SKM-1 (cell line): Measurements from ENCODE around the gene MTMR12.
"Not testable (repeated sequence)": the region's sequence is repeated elsewhere in the genome, so short reads cannot be mapped to it uniquely, and the experiment has no call there.

ENCODE experiments used
- DNase-seq: peaks from one replicate; lab custom pipeline; 2025; ENCODE audit not compliant: unreplicated experiment; lab: John Stamatoyannopoulos, UW

Gene MTMR12

GRCh38 chr5:32301891-32302290, 10.8 kb downstream of the MTMR12 start:
- no peak for DNase-seq

DNA sequence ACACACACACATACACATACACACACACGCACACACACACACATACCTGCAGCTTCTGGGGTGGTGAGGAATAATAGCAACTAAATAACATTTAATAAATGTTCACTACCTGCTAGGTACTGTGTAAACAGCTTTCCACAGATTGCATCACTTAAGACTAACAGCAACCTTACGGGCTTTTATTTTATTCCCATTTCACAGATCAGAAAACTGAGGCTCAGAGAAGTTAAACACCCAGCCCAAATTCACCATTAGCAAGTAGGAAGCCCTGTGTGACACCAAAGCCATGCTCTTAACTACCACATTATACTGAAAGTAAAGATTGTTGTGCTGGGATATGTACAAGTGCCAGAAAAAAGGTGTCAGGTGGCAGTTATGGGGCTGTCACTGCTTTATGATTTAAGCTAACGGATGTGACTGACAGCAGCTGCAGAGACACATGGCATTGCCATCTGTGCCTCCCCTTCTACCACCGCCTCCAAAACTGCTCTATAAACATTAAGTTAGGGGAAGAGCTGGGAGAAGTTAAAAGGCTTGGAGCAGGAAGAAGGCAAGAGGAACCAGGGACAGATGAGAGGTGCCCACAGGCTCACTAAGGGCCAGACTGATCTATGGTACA, 13.6 kb downstream of the MTMR12 start:
- no peak for DNase-seq

- no peak for DNase-seq
These were observed 14.7 kb downstream of the MTMR12 start for GRCh38 chr5:32298059-32298415.

DNA sequence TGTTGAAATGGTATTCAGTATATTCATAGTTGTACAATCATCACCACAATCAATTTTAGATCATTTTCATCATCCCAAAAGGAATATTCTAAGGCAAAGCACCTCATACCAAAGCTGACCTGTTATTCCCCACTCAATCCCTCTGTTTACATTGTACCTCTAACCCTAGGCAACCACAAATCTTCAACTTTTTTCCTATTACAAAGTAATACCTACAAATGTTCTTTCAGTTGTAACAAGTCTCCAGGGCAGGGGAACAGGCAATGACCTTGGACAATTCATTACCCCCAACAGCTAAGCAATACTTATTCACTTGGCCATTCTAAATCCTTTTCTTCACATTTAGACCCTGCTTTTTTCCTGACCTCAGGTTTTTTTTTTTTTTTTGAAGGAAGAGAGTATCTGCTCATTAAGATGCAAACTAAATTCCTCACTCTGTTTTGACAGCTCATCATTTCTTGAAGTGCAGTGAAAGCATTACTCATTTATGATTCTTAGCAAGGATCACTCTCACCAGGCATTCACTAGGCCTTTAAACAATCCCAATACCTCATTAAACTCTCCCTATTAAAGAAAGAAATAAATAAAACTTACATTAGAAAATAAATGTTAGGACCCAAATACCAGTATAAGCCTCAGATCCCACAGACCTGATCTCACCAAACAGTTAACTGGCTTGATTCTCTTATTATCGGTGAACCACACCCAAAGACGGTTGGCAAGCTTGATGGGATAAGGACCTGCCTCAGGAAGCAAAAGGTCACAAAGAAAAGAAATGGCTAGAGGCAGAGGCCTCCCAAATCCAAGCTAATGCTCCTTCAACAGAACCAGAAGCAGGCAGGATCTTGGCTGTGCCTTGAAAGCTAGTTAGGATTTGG, 15.3 kb downstream of the MTMR12 start:
- no peak for DNase-seq

- DNase-seq: not testable (repeated sequence)
These were observed 16.6 kb downstream of the MTMR12 start for GRCh38 chr5:32295966-32296772.

- DNase-seq: no peak
These were observed 21.1 kb downstream of the MTMR12 start for GRCh38 chr5:32291591-32291990.

DNA sequence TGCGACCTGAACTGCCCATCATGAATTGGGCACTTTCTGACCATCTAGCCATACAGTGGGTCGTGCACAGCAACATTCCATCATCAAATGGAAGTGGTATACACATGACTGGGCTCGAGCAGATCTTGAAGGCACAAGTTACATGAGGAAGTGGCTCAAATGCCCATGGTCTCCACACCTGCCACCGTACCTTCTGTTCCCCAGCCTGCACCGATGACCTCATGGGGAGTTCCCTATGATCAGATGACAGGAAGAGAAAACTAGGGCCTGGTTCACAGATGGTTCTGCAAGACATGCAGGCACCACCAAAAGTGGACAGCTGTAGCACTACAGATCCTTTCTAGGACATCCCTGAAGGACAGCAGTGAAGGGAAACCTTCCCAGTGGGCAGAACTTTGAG, 21.8 kb downstream of the MTMR12 start:
- DNase-seq: no peak

- not testable (repeated sequence) for DNase-seq
These were observed 22.2 kb downstream of the MTMR12 start for GRCh38 chr5:32290501-32290900.

- not testable (repeated sequence) for DNase-seq
These were observed 22.8 kb downstream of the MTMR12 start for GRCh38 chr5:32289986-32290385.

DNA sequence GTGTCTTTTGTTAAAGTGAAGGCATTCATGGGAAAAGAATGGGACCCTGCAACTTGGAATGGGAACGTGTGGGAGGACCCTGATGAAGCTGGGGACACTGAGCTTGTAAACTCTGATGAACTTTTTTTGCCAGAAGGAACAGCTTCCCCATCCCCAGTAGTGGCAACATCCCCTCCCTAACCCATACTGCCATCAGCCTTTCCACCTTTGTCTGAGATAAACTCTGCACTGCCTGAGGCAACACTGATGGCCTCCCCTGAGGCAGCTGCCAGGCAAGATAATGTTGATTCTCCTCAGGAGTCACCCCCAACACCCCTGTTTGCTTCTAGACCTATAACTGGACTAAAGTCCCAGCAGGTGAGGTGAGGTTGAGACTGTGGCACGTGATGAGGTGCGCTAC, 24.6 kb downstream of the MTMR12 start:
- DNase-seq: not testable (repeated sequence)

DNA sequence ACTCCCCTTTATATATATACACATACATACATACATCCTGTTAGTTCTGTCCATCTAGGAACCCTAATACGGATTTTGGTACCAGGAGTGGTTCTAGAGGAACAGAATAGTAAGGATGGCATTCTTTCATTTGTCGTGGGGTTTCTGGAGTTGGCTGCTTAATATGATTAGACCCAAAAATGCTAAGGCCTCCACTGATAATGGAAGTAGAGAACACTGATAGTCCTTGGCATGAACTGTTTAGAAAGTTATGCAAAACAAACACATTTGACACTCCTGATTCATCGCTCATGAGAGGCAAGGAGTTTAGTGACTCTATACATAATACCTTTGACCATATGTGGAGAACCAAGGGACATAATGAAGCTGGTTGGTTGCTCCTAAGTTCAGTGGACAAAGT, 25.2 kb downstream of the MTMR12 start:
- not testable (repeated sequence) for DNase-seq

DNA sequence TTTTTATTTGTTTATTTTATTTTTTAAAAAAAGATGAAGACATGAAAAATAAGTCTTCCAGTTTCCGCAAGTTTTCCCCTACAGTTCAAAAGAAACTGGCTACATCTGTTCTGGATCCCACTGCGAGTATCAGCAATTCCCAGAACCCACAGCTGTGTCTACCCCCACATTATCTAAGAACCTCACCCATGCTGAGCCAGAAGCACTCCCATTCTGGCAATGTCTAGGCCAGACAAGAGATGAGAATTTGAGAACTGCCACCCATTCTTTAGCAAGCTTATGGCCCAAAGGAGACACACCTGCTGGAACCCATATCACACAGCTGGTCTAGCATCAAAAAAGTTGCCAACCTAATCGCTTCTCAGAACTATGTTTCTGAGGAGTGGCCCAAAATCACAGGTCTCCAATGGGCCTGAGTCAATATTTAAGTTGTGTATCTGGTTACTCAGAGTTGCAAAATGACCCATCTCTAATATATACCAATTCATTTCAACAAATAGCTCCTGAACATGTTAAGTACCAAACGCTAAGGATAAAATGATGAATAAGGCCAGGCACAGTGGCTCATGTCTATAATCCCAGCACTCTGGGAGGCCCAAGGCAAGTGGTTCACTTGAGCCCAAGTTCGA, 27.1 kb downstream of the MTMR12 start:
- DNase-seq: no peak

GRCh38 chr5:32283539-32284377, 29.0 kb downstream of the MTMR12 start:
- DNase-seq: no peak

DNA sequence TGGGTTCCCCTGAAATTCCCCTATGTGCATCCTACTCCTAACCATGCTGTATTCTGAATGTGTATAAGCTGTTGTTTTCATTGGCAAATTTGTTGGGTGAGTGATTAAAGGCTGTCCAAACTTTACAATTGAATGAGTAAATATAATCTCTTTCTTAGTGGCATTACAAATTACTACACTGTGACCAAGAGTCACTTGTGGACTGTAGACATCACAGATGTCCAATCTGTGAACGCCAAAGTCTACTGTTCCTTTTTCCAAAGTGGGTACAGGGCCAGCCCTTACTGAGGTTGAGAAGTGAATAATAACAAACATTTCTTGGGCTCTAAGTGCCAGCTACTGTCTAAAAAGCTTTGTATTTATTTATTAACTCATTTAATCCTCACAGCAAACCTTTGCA, 29.7 kb downstream of the MTMR12 start:
- DNase-seq: no peak

DNA sequence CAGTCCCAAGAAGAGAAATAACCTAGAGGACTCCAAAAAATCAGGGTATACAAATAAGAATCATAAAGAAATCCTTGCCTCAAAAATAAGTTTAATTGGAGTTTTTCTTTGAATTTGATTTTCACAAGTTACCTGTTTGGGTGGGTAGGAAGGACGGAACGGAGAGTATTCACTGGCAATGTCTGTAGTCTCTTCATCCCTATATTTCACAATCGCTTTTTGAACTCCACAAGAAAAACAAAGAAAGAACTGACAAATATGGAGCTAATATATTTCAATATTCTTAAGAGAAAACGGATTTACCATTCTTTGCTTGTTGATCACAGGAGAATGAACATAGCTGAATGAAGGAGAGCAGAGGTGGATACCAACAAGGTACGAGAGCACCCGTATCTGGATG, 30.1 kb downstream of the MTMR12 start:
- no peak for DNase-seq

GRCh38 chr5:32281378-32282133, 31.2 kb downstream of the MTMR12 start:
- DNase-seq: not testable (repeated sequence)

GRCh38 chr5:32280656-32281081, 32.1 kb downstream of the MTMR12 start:
- DNase-seq: no peak

DNA sequence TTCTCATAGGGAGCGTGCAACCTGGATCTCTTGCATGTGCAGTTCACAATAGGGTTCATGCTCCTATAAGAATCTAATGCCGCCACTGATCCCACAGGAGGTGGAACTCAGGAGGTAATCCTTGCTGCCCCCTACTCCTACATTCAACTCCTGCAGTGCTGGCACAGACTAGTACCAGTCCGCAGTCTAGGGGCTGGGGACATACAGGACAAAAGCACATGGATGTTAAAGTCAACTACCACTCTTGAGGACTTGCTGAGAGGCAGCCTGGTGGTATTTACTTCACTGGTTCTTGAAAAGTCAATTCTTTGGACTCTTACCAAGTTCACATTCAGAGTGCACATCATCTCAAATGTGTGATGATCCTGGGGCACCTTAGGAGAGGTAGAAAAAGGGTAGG, 33.0 kb downstream of the MTMR12 start:
- DNase-seq: no peak

DNA sequence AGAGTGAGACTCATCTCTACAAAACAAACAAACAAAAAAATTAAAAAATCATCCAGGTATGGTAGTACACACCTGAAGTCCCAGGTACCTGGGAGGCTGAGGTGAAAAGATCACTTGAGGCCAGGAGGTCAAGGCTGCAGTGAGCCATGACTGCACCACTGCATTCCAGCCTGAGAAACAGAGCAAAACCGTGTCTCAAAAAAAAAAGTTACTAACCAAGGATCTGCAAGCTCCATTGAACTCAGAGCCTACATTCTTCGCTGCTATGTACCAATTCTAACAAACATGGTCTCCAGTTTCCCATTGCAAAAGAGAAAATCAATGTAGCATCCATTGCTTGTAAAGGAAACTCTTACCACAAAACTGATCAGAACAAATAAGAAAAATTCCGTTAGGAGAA, 33.5 kb downstream of the MTMR12 start:
- DNase-seq: no peak

- no peak for DNase-seq
These were observed 34.3 kb downstream of the MTMR12 start for GRCh38 chr5:32278406-32278805.
